ENCODE measurements around the gene THAP10.
"Not testable (repeated sequence)": the region's sequence is repeated elsewhere in the genome, so short reads cannot be mapped to it uniquely, and the experiment has no call there.

The THAP10 gene

GRCh38 chr15:70892002-70892911 lies at the start of gene THAP10, which contains the start of gene LRRC49:
TSS of gene THAP10 (minus strand) at chr15:70892433. CDS start at chr15:70892272, 161 bp downstream.
TSS of gene LRRC49 (plus strand) at chr15:70892826. CDS start at chr15:70892895, 69 bp downstream.
- DNase-seq (ENCODE audit: low spot score): peak; percentile 30

GRCh38 chr15:70936326-70936725 lies 44.1 kb upstream of the THAP10 start:
- no peak for DNase-seq (ENCODE audit: low spot score)

GRCh38 chr15:70935631-70936030 lies 43.4 kb upstream of the THAP10 start:
- DNase-seq (ENCODE audit: low spot score): no peak

GRCh38 chr15:70933411-70933810 lies 41.2 kb upstream of the THAP10 start:
- DNase-seq (ENCODE audit: low spot score): no peak

- no peak for DNase-seq (ENCODE audit: low spot score)
Observed at GRCh38 chr15:70932397-70932796, 40.2 kb upstream of the THAP10 start.

GRCh38 chr15:70931821-70932220 lies 39.6 kb upstream of the THAP10 start:
- no peak for DNase-seq (ENCODE audit: low spot score)

- DNase-seq (ENCODE audit: low spot score): not testable (repeated sequence)
Observed at GRCh38 chr15:70926914-70927313, 34.7 kb upstream of the THAP10 start.

- DNase-seq (ENCODE audit: low spot score): no peak
Observed at GRCh38 chr15:70923311-70924080, 31.3 kb upstream of the THAP10 start.

GRCh38 chr15:70922119-70922518 lies 29.9 kb upstream of the THAP10 start:
- no peak for DNase-seq (ENCODE audit: low spot score)

- no peak for DNase-seq (ENCODE audit: low spot score)
Observed at GRCh38 chr15:70920981-70921696, 28.9 kb upstream of the THAP10 start.

GRCh38 chr15:70917955-70918354 lies 25.7 kb upstream of the THAP10 start:
- DNase-seq (ENCODE audit: low spot score): no peak

- DNase-seq (ENCODE audit: low spot score): no peak
Observed at GRCh38 chr15:70916531-70916930, 24.3 kb upstream of the THAP10 start.

GRCh38 chr15:70912187-70912586 lies 20.0 kb upstream of the THAP10 start:
- no peak for DNase-seq (ENCODE audit: low spot score)

- no peak for DNase-seq (ENCODE audit: low spot score)
Observed at GRCh38 chr15:70910958-70911357, 18.7 kb upstream of the THAP10 start.

- DNase-seq (ENCODE audit: low spot score): peak; percentile 3
Observed at GRCh38 chr15:70907784-70908471, 15.7 kb upstream of the THAP10 start.

GRCh38 chr15:70906842-70907241 lies 14.6 kb upstream of the THAP10 start:
- DNase-seq (ENCODE audit: low spot score): no peak

GRCh38 chr15:70902107-70902506 lies 9.9 kb upstream of the THAP10 start:
- no peak for DNase-seq (ENCODE audit: low spot score)

- no peak for DNase-seq (ENCODE audit: low spot score)
Observed at GRCh38 chr15:70892912-70893560, 803 bp upstream of the THAP10 start.

- no peak for DNase-seq (ENCODE audit: low spot score)
Observed at GRCh38 chr15:70882361-70882760, 9.9 kb downstream of the THAP10 start.

- no peak for DNase-seq (ENCODE audit: low spot score)
Observed at GRCh38 chr15:70880781-70881180, 11.5 kb downstream of the THAP10 start.

GRCh38 chr15:70879401-70879800 lies 12.8 kb downstream of the THAP10 start:
- no peak for DNase-seq (ENCODE audit: low spot score)

Data from germinal center (tissue), 1 donor.